AG04450 (cell line): Measurements from ENCODE around the gene PPP2R2C. TPM values are rescaled to one million over a fixed set of nuclear protein-coding genes. Genes with fewer than 3 reads are reported as not detected.

Source experiments
- CTCF ChIA-PET: fragments of 300-600, 350-600 bp; formaldehyde crosslinking; extraction: SDS; loops from one replicate; lab custom pipeline; 2022; ENCODE audit warnings: antibody characterized with exemption, inconsistent platforms; lab: Charles Lee
- POLR2A ChIA-PET: fragments of 350-600 bp; formaldehyde crosslinking; extraction: SDS; loops from one replicate; lab custom pipeline; 2021; ENCODE audit warnings: antibody characterized with exemption, inconsistent platforms; lab: Yijun Ruan, JAX
- DNase-seq: peaks from one replicate; pipeline ENCODE4 v3.0.0-alpha.2; 2011; ENCODE audit warnings: low read depth, low spot score
- H3K27ac ChIP-seq: one replicate; pipeline ENCODE4 v1.5.1; 2012; ENCODE audit warnings: low read depth, low read length, control low read depth
- H3K27me3 ChIP-seq: one replicate; pipeline ENCODE4 v1.6.0; 2012; ENCODE audit warnings: low read length; ENCODE audit not compliant: control insufficient read depth, insufficient read depth
- H3K4me3 ChIP-seq: 2 replicates; pipeline ENCODE4 v1.5.1; 2011; ENCODE audit warnings: mild to moderate bottlenecking, low read depth, low read length, control low read depth
- H3K9me3 ChIP-seq: 2 replicates; pipeline ENCODE4 v1.5.1; 2012; ENCODE audit warnings: low read length; ENCODE audit not compliant: control insufficient read depth, insufficient read depth
- polyA plus RNA-seq: library from polyadenylated mRNA; depleted of rRNA; stranded (reverse); fragments of >200 nt; gene quantifications from 2 replicates; pipeline ENCODE4 v1.2.3, GENCODE V29; 2011
- TF ChIP-seq, protein P1 (sequence below): IDR thresholded peaks from 2 replicates; pipeline ENCODE4 v1.5.1; 2011; ENCODE audit warnings: low read depth, low read length, control low read depth, inconsistent platforms

The PPP2R2C gene
- polyA plus RNA-seq, 1 experiment, result 0.07 TPM

GRCh38 chr4:6426571-6427438 is 45.6 kb downstream of the PPP2R2C start:
- TF ChIP-seq, protein P1, sequence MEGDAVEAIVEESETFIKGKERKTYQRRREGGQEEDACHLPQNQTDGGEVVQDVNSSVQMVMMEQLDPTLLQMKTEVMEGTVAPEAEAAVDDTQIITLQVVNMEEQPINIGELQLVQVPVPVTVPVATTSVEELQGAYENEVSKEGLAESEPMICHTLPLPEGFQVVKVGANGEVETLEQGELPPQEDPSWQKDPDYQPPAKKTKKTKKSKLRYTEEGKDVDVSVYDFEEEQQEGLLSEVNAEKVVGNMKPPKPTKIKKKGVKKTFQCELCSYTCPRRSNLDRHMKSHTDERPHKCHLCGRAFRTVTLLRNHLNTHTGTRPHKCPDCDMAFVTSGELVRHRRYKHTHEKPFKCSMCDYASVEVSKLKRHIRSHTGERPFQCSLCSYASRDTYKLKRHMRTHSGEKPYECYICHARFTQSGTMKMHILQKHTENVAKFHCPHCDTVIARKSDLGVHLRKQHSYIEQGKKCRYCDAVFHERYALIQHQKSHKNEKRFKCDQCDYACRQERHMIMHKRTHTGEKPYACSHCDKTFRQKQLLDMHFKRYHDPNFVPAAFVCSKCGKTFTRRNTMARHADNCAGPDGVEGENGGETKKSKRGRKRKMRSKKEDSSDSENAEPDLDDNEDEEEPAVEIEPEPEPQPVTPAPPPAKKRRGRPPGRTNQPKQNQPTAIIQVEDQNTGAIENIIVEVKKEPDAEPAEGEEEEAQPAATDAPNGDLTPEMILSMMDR, result no peak
- Histone ChIP-seq H3K9me3 (no peaks in the 10 kb centered on the region), H3K27me3 (peaks cover 3% of the 10 kb centered on the region), H3K4me3 (no peak overlapping the region), H3K27ac (no peak overlapping the region)
- ChIA-PET CTCF (no interaction called here), POLR2A (no interaction called here)
- no peak for DNase-seq

DNA sequence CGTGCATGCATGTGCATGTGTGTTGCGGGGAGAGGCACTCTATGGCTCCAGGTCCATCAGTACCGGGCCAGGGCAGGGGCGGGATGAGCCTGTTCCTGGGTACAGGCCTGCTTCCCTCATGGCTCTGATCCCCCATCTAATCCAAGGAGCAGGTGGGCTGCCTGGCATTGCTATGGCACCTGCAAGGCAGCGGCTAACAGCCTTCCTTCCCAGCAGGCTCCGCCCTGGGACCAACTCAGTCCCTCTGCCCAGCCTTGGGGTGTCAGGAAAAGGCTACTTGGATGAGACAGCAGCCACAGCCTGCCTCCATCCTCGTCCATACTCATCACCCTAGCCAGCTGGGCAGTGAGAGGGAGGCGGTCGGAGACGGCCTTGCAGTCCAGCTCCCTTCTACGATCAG is 46.5 kb downstream of the PPP2R2C start:
- Histone ChIP-seq H3K4me3 (no peak overlapping the region), H3K9me3 (no peaks in the 10 kb centered on the region), H3K27me3 (peaks cover 3% of the 10 kb centered on the region), H3K27ac (no peak overlapping the region)
- TF ChIP-seq, protein P1, result no peak
- ChIA-PET CTCF (no interaction called here), POLR2A (no interaction called here)
- no peak for DNase-seq

GRCh38 chr4:6425336-6425735 is 47.1 kb downstream of the PPP2R2C start:
- CTCF ChIA-PET, result no interaction called here

GRCh38 chr4:6424425-6424824 is 48.0 kb downstream of the PPP2R2C start:
- Histone ChIP-seq H3K4me3 (no peak overlapping the region), H3K27ac (no peak overlapping the region), H3K9me3 (no peaks in the 10 kb centered on the region), H3K27me3 (peaks cover 3% of the 10 kb centered on the region)
- TF ChIP-seq, protein P1, result no peak
- ChIA-PET CTCF (no interaction called here), POLR2A (no interaction called here)
- no peak for DNase-seq

More at GRCh38 chr4:6425336-6425735, 47.1 kb downstream of the PPP2R2C start:
- POLR2A ChIA-PET, result no interaction called here
- TF ChIP-seq, protein P1, result no peak
- Histone ChIP-seq H3K4me3 (no peak overlapping the region), H3K27ac (no peak overlapping the region), H3K27me3 (peaks cover 3% of the 10 kb centered on the region), H3K9me3 (no peaks in the 10 kb centered on the region)
- no peak for DNase-seq

DNA sequence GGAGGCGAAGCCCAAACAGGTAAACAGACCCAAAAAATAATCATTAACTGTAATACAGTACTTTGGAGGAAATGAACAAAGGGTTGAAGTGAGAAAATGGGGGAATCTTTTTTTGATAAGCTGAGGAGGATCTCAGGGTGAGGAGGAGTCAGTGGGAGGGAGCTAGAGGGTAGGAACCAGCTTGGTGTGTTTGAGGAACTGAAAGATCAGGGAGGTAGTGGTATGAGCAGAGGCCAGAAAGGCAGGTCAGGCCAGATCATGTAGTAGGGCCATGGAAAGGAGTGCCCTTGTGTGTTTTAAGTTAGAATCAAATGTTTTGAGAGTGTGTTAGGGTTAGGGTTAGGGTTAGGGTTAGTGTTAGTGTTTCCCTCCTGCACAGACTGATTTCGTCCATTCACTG is 48.8 kb downstream of the PPP2R2C start:
- DNase-seq, result no peak
- ChIA-PET POLR2A (no interaction called here), CTCF (no interaction called here)
- TF ChIP-seq, protein P1, result no peak
- Histone ChIP-seq H3K27ac (no peak overlapping the region), H3K9me3 (no peaks in the 10 kb centered on the region), H3K27me3 (peaks cover 3% of the 10 kb centered on the region), H3K4me3 (no peak overlapping the region)
